Right lobe of liver (tissue), 6 donors: ENCODE results near the gene COG8. TPM values are rescaled to one million over a fixed set of nuclear protein-coding genes. Genes with fewer than 3 reads are reported as not detected.

Source experiments
- ATAC-seq, 4 donors: fragments of 200-7000 bp; cut with Tn5 transposase; one replicate each; pipeline ENCODE4 v1.9.1; 2020; ENCODE audit warnings: mild to moderate bottlenecking in 4 of 4, moderate library complexity in 4 of 4
- DNase-seq, 3 donors: peaks; one replicate each; pipeline ENCODE4 v3.0.0-alpha.2; 2020
- H3K27ac ChIP-seq, 3 donors: fragments of 200-600 bp; one replicate each; pipeline ENCODE4 v1.8.0; 2022
- H3K27me3 ChIP-seq, 2 donors: fragments of 200-600 bp; one replicate each; pipeline ENCODE4 v1.8.0; 2022
- H3K36me3 ChIP-seq, 4 donors: fragments of 200-600 bp; sonication (generic) in 1 of 4; one replicate each; pipeline versions ENCODE4 v1.5.1 to v1.8.0; 2017 to 2022; ENCODE audit warnings: control low read depth in 1 of 4
- H3K4me1 ChIP-seq, 4 donors: fragments of 200-600 bp; sonication (generic) in 1 of 4; one replicate each; pipeline versions ENCODE4 v1.5.1 to v1.8.0; 2017 to 2022; ENCODE audit warnings: control low read depth in 1 of 4
- H3K4me3 ChIP-seq, 3 donors: fragments of 200-600 bp; one replicate each; pipeline ENCODE4 v1.8.0; 2022
- H3K9me3 ChIP-seq, 4 donors: fragments of 200-600 bp; sonication (generic) in 1 of 4; one replicate each; pipeline versions ENCODE4 v1.5.1 to v1.8.0; 2017 to 2022; ENCODE audit warnings: control low read depth in 1 of 4
- POLR2A ChIP-seq: fragments of 450-650 bp; IDR thresholded peaks from one replicate; pipeline ENCODE4 v1.6.1; 2017; ENCODE audit warnings: antibody characterized with exemption, mild to moderate bottlenecking
- WGBS: methylation state at CpG from one replicate; pipeline ENCODE4 v1.1.6; 2018; ENCODE audit warnings: low coverage, low lambda C conversion rate; ENCODE audit not compliant: insufficient coverage; ENCODE audit errors: missing lambda C conversion rate; 5-methylcytosine and 5-hydroxymethylcytosine counted together
- intact Hi-C, 2 donors: fragments of 100-400 bp; cut with DNase I; formaldehyde crosslinking; loops; one replicate each; pipeline versions ENCODE4 v1.11.2 to v1.14.1; 2022
- long read RNA-seq: library from polyadenylated mRNA; unstranded; transcript quantifications from one replicate; pipeline ENCODE4 v2.0.0, GENCODE V29; 2019
- total RNA-seq, 6 experiments: library from RNA; depleted of rRNA in 2 of 6; stranded (reverse); fragments of >200 nt in 2 of 6; fragmentation: NEBNext Ultra II Directional in 3 of 6; extraction: Animal tissue kit (Norgen Biotek cat#: 25700) in 3 of 6; gene quantifications; one replicate each; pipeline versions ENCODE4 v1.1.0 to v1.2.4, GENCODE V29; 2016 to 2023
- TF ChIP-seq, protein P1 (sequence below), 4 donors: fragments of 200-600 bp in 3 of 4; fragments of 450-650 bp in 1 of 4; IDR thresholded peaks; one replicate each; pipeline versions ENCODE4 v1.5.1 to v1.8.0; 2016 to 2022; ENCODE audit warnings: antibody characterized with exemption in 4 of 4, mild to moderate bottlenecking in 2 of 4
- donor health status: DM: no; HTN: yes; CAD: no.
- donor health status: DM: no; HTN: no; CAD: no.
- donor health status: DM: no; HTN: no; CAD: no.
- donor health status: DM: no; HTN: yes; CAD: no.
- donor health status: DM: no; HTN: yes; CAD: no.

The COG8 gene, protein sequence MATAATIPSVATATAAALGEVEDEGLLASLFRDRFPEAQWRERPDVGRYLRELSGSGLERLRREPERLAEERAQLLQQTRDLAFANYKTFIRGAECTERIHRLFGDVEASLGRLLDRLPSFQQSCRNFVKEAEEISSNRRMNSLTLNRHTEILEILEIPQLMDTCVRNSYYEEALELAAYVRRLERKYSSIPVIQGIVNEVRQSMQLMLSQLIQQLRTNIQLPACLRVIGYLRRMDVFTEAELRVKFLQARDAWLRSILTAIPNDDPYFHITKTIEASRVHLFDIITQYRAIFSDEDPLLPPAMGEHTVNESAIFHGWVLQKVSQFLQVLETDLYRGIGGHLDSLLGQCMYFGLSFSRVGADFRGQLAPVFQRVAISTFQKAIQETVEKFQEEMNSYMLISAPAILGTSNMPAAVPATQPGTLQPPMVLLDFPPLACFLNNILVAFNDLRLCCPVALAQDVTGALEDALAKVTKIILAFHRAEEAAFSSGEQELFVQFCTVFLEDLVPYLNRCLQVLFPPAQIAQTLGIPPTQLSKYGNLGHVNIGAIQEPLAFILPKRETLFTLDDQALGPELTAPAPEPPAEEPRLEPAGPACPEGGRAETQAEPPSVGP
- 10 to 100 TPM; 16.0 to 35.5 (median 25.3) TPM for total RNA-seq
- long read RNA-seq, full-length matches to known transcripts, result 4 of 6 reads
- long read RNA-seq, partial matches to known transcripts, result 0 of 6 reads
- long read RNA-seq, other reads (novel, unspliced or antisense), result 2 of 6 reads

DNA sequence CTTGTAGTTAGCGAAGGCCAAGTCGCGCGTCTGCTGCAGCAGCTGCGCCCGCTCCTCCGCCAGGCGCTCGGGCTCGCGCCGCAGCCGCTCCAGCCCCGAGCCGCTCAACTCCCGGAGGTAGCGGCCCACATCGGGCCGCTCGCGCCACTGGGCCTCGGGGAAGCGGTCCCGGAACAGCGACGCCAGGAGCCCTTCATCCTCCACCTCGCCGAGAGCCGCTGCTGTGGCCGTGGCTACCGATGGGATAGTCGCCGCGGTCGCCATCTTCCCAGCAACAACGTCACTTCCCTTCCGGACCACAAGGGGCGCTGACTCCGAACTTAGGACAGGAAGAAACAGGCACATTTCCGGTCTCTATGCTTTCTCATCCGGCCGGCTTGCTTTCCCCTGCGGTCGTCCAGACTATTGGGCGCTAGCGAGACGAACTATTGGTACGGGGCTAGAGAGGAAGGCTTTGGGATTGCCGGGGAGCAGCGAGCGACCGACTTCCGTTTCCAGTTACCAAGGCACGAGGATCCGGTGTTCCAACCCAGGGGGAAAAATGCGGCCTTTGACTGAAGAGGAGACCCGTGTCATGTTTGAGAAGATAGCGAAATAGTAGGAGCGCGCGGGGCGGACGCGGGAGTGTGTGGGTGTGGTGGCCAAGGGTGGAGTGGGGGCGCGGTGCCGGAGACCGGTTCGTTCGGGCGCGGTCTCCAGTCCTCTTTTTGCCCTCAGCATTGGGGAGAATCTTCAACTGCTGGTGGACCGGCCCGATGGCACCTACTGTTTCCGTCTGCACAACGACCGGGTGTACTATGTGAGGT, at the start of gene COG8, which contains the start of gene NIP7:
COG8 (minus strand) TSS at position 276 of the 806 bp plus-strand sequence; CDS start at position 264, 12 bp downstream.
NIP7 (plus strand) TSS at position 484 of the 806 bp plus-strand sequence; CDS start at position 542, 58 bp downstream.
- intact Hi-C loops, result no loop called here
- TF ChIP-seq POLR2A, result peak; percentile 63
- TF ChIP-seq, protein P1, sequence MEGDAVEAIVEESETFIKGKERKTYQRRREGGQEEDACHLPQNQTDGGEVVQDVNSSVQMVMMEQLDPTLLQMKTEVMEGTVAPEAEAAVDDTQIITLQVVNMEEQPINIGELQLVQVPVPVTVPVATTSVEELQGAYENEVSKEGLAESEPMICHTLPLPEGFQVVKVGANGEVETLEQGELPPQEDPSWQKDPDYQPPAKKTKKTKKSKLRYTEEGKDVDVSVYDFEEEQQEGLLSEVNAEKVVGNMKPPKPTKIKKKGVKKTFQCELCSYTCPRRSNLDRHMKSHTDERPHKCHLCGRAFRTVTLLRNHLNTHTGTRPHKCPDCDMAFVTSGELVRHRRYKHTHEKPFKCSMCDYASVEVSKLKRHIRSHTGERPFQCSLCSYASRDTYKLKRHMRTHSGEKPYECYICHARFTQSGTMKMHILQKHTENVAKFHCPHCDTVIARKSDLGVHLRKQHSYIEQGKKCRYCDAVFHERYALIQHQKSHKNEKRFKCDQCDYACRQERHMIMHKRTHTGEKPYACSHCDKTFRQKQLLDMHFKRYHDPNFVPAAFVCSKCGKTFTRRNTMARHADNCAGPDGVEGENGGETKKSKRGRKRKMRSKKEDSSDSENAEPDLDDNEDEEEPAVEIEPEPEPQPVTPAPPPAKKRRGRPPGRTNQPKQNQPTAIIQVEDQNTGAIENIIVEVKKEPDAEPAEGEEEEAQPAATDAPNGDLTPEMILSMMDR (IDR thresholded peaks at IDR 0.05), result peak; percentile 86 to 90 (median 89)
- peak; percentile 92 to 96 (median 94) for DNase-seq
- 0% methylated on average over 28 of the region's 77 CpGs for WGBS
- H3K9me3 ChIP-seq, result no peaks in the 10 kb centered on the region
- H3K4me1 ChIP-seq, result peaks cover 0 to 24% (median 7%) of the 10 kb centered on the region in 4 donors
- peak; percentile 98 to 99 (median 98) for ATAC-seq
- H3K4me3 ChIP-seq, result peak within 1 kb of the TSS; percentile 69 to 93 (median 91)
- no peaks in the 10 kb centered on the region for H3K27me3 ChIP-seq
- peak within 1 kb of the TSS; percentile 74 to 89 (median 81) for H3K27ac ChIP-seq
- peaks cover 0 to 49% (median 14%) of the 10 kb centered on the region in 4 donors for H3K36me3 ChIP-seq

DNA sequence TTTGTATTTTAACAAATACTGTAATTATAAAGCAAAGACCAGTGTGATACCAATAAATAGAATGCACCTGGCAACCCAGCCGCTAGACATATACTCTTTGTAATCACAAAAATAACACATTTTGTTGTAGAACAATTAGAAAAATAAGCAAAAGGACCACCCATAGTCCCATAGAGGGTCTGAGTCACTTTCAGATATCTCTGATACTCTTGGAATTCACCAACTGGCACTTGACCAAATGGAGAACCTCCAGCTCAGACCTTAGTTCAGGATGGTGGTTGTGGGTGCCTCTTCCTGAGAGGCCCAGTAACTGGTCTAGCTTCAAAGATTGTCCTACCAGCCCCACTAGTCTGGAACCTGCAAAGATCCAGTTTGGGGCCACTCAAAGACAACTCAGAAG, 47.2 kb upstream of the COG8 start:
- 100% methylated on average over 1 of the region's 1 CpG for WGBS
- H3K27me3 ChIP-seq, result no peaks in the 10 kb centered on the region
- H3K27ac ChIP-seq, result no peak overlapping the region
- DNase-seq, result no peak
- H3K4me3 ChIP-seq, result no peak overlapping the region
- H3K36me3 ChIP-seq, result peaks cover 0 to 22% (median 5%) of the 10 kb centered on the region in 4 donors
- intact Hi-C loops, result no loop called here
- no peaks in the 10 kb centered on the region for H3K9me3 ChIP-seq
- TF ChIP-seq, protein P1 (IDR thresholded peaks at IDR 0.05), result no peak
- TF ChIP-seq POLR2A, result no peak
- H3K4me1 ChIP-seq, result peaks cover 0 to 4% (median 2%) of the 10 kb centered on the region in 4 donors
- no peak for ATAC-seq

DNA sequence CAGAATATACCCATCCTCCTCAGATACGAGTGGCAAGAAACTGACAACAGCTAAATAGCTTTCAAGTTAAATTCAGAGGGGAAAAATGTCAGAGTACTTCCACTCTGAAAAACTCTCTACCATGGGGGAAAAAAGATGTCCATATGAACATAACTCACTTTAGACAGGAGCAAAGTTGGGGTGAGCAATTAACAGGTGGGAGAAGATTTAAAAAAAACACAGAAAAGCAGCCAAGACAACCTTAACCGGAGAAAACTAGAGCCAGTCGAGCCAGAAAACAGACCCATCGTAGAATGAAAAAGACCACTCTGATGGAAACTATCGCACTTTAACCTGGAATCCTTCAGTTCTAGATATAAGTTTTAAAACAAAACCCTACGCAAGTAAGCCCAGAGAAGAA, 45.6 kb upstream of the COG8 start:
- peaks cover 0 to 38% (median 5%) of the 10 kb centered on the region in 4 donors for H3K36me3 ChIP-seq
- no peaks in the 10 kb centered on the region for H3K27me3 ChIP-seq
- peak overlapping the region; percentile 63 to 86 (median 66) for H3K27ac ChIP-seq
- WGBS, result 1% methylated on average over 6 of the region's 6 CpGs
- H3K4me3 ChIP-seq, result peak overlapping the region; percentile 60 to 87 (median 66)
- TF ChIP-seq POLR2A, result no peak
- TF ChIP-seq, protein P1 (IDR thresholded peaks at IDR 0.05), result no peak
- H3K9me3 ChIP-seq, result no peaks in the 10 kb centered on the region
- intact Hi-C loops, result no loop called here
- DNase-seq (no peak), ATAC-seq (no peak)
- peaks cover 0 to 4% (median 2%) of the 10 kb centered on the region in 4 donors for H3K4me1 ChIP-seq

DNA sequence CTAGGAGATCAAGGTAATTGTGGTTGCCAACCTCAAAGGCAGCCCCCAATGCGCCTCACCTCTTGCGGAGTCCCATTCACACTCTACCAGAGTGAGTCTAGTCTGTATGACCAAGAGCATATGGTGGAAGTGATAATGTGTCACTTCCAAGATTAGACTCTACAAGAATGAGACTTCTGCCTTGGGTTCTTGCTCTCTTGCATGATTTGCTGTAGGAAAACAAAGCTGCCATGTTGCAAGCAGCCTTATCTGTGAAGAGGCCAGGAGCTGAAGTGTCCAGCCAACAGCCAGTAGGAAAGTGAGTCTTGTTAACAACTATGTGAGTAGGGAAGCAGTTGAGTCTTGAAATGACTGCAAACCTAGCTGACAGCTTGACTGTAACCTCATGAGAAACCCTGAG, 43.1 kb upstream of the COG8 start:
- no peak overlapping the region for H3K27ac ChIP-seq
- peaks cover 3 to 61% (median 8%) of the 10 kb centered on the region in 4 donors for H3K36me3 ChIP-seq
- no peak for TF ChIP-seq POLR2A
- TF ChIP-seq, protein P1 (IDR thresholded peaks at IDR 0.05), result no peak
- 100% methylated on average over 2 of the region's 2 CpGs for WGBS
- no peaks in the 10 kb centered on the region for H3K9me3 ChIP-seq
- H3K27me3 ChIP-seq, result no peaks in the 10 kb centered on the region
- ATAC-seq, result no peak
- no peak for DNase-seq
- peaks cover 0 to 4% (median 2%) of the 10 kb centered on the region in 4 donors for H3K4me1 ChIP-seq
- intact Hi-C loops, result no loop called here
- no peak overlapping the region for H3K4me3 ChIP-seq
